ENCODE results near the gene AGPAT3. TPM values are rescaled to one million over a fixed set of nuclear protein-coding genes. Genes with fewer than 3 reads are reported as not detected.

Gene AGPAT3
- total RNA-seq, 4 donors from 2014 or later: 28.0 to 36.5 (median 32.2) TPM

- peaks cover under 1 to 9% (median 4%) of the 10 kb centered on the region in 4 donors for H3K4me1 ChIP-seq
- WGBS: 79% methylated on average over 17 of the region's 26 CpGs
- no peaks in the 10 kb centered on the region for H3K36me3 ChIP-seq
- intact Hi-C loops (cut with DNase I): no loop called here
- no peak overlapping the region for H3K27ac ChIP-seq (replicated peaks in 1 of 4)
- no peak overlapping the region for H3K4me3 ChIP-seq
- TF ChIP-seq CTCF (IDR thresholded peaks at IDR 0.05) (no peak), POLR2A (IDR thresholded peaks at IDR 0.05; ENCODE audit: low read depth) (no peak), EP300 (IDR thresholded peaks at IDR 0.05) (no peak), POLR2AphosphoS5 (IDR thresholded peaks at IDR 0.05) (no peak)
- DNase-seq (ENCODE audit: extremely low spot score): no peak
- no peaks in the 10 kb centered on the region for H3K27me3 ChIP-seq
- no peaks in the 10 kb centered on the region for H3K9me3 ChIP-seq
Measured at GRCh38 chr21:43854773-43855633, 10.0 kb upstream of the AGPAT3 start.

- WGBS: 90% methylated on average over 5 of the region's 10 CpGs
- Histone ChIP-seq H3K4me3 (no peak overlapping the region), H3K27ac (replicated peaks in 1 of 4) (no peak overlapping the region), H3K4me1 (peaks cover 9 to 18% (median 14%) of the 10 kb centered on the region in 4 donors), H3K27me3 (no peaks in the 10 kb centered on the region), H3K36me3 (no peaks in the 10 kb centered on the region), H3K9me3 (no peaks in the 10 kb centered on the region)
- no peak for TF ChIP-seq POLR2AphosphoS5 (IDR thresholded peaks at IDR 0.05)
- no peak for TF ChIP-seq POLR2A (IDR thresholded peaks at IDR 0.05; ENCODE audit: low read depth)
- no peak for TF ChIP-seq EP300 (IDR thresholded peaks at IDR 0.05)
- no peak for TF ChIP-seq CTCF (IDR thresholded peaks at IDR 0.05)
- DNase-seq (ENCODE audit: extremely low spot score): no peak
- intact Hi-C loops (cut with DNase I): no loop called here
Measured at GRCh38 chr21:43855955-43856354, 9.1 kb upstream of the AGPAT3 start.

DNA sequence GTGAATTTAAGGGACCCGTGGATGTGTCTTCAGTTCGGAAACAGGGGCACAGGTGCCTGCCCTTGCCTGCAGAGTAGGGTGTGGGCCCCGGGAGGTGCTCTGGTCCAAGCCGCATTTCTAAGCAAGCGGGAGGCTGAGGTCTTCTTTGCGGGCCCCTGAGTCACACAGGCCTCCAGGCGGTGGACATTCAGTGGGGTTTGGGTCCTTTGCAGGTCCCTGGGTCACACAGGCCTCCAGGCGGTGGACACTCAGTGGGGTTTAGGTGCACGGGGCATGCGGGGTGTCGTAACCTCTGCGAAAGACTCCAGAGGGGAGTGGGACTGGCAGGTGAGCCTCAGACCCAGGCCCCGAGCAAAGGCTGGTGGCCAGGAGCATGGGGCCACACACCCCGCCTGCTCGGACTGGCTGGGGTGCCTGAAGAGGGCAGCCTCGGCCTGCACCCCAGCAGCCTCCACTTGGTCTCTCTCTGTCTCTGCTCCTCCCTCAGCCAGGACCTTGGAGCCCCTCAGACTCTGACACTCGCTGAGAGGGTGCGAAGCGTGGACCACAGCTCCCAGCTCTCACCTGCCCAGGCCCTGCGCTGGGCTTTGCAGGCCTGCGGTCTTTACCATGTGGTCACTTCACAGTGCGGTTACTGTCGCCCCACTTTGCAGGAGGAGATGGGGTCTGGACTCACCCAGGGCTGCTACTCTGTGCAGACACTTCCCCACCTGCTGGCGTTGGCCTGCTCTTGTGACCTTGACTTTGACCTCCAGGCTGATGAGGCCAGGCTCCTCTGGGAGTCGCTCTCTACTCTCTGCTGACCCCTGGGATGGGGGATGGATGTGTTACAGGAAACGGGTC is 6.0 kb upstream of the AGPAT3 start:
- DNase-seq (ENCODE audit: extremely low spot score): no peak
- no peak overlapping the region for H3K27ac ChIP-seq (replicated peaks in 1 of 4)

GRCh38 chr21:43859747-43860214 is 5.2 kb upstream of the AGPAT3 start:
- no peak for DNase-seq (ENCODE audit: extremely low spot score)

More for the DNA sequence above, 6.0 kb upstream of the AGPAT3 start:
- no peak for TF ChIP-seq EP300 (IDR thresholded peaks at IDR 0.05)
- no peak for TF ChIP-seq CTCF (IDR thresholded peaks at IDR 0.05)
- TF ChIP-seq POLR2AphosphoS5 (IDR thresholded peaks at IDR 0.05): no peak
- no peak for TF ChIP-seq POLR2A (IDR thresholded peaks at IDR 0.05; ENCODE audit: low read depth)
- intact Hi-C loops (cut with DNase I): no loop called here
- H3K9me3 ChIP-seq: no peaks in the 10 kb centered on the region
- H3K4me3 ChIP-seq: no peak overlapping the region
- H3K4me1 ChIP-seq: peaks cover 9 to 26% (median 19%) of the 10 kb centered on the region in 4 donors
- no peaks in the 10 kb centered on the region for H3K27me3 ChIP-seq
- WGBS: 91% methylated on average over 20 of the region's 26 CpGs
- no peaks in the 10 kb centered on the region for H3K36me3 ChIP-seq

More at GRCh38 chr21:43859747-43860214, 5.2 kb upstream of the AGPAT3 start:
- TF ChIP-seq POLR2A (IDR thresholded peaks at IDR 0.05; ENCODE audit: low read depth): no peak
- TF ChIP-seq POLR2AphosphoS5 (IDR thresholded peaks at IDR 0.05): no peak
- no peak for TF ChIP-seq EP300 (IDR thresholded peaks at IDR 0.05)
- TF ChIP-seq CTCF (IDR thresholded peaks at IDR 0.05): no peak
- Histone ChIP-seq H3K27me3 (no peaks in the 10 kb centered on the region), H3K9me3 (no peaks in the 10 kb centered on the region), H3K27ac (replicated peaks in 1 of 4) (peak overlapping the region; percentile 69 to 77 (median 74)), H3K4me1 (peaks cover 9 to 32% (median 23%) of the 10 kb centered on the region in 4 donors), H3K36me3 (no peaks in the 10 kb centered on the region), H3K4me3 (peak overlapping the region in 1 of 4 donors; percentile 34)
- WGBS: 68% methylated on average over 8 of the region's 8 CpGs
- intact Hi-C loops (cut with DNase I): no loop called here

All from esophagus muscularis mucosa (tissue), 4 donors.